ENCODE data around the gene RGR.

Gene RGR

DNA sequence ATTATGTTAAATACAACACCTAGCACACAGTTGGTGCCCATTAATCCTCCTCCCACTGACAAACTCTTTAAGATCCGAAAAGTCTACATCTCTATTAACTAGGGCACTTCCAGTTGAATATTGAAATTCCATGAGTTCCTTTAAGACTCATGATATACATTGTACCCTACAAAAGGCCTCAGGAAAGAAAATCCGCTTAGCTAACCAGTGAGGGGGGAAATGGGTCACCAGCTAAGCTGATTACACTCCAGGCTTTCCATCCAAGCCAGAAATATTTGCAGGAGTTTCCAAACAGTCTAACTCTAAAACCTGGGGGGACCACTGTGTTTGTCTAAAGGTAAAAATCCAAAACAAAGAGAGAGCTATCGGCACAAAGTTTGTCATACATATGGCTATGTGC, 18.2 kb upstream of the RGR start:
- DNase-seq (ENCODE audit: low read depth), result no peak
- in situ Hi-C loops (cut with HindIII; ENCODE audit: low sequenced_read_pairs), result no loop called here
- H3K4me3 ChIP-seq (ENCODE audit: low read depth, low read length), result no peak overlapping the region
- TF ChIP-seq, protein P1, sequence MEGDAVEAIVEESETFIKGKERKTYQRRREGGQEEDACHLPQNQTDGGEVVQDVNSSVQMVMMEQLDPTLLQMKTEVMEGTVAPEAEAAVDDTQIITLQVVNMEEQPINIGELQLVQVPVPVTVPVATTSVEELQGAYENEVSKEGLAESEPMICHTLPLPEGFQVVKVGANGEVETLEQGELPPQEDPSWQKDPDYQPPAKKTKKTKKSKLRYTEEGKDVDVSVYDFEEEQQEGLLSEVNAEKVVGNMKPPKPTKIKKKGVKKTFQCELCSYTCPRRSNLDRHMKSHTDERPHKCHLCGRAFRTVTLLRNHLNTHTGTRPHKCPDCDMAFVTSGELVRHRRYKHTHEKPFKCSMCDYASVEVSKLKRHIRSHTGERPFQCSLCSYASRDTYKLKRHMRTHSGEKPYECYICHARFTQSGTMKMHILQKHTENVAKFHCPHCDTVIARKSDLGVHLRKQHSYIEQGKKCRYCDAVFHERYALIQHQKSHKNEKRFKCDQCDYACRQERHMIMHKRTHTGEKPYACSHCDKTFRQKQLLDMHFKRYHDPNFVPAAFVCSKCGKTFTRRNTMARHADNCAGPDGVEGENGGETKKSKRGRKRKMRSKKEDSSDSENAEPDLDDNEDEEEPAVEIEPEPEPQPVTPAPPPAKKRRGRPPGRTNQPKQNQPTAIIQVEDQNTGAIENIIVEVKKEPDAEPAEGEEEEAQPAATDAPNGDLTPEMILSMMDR (IDR thresholded peaks at IDR 0.05; ENCODE audit: low read depth, low read length, missing control alignments), result no peak

DNA sequence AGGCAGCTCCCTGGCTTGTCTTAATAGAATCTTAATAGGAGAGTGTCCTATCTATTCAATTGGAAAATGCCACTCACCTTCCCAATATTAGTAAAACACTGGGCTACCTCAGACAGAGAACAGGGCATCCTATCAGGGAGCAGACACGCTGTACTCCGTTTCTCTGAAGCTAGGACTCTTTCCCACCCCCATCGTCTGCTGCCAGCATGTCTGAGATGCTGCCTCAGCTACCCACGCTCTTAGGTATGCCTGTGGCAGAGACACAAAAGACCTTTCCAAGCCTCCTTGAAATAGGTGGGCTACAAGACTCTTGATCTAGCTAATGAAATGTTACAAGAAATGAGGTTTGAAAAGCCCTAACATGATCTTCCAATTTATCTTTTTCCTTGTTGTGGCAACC, 17.0 kb upstream of the RGR start:
- H3K4me3 ChIP-seq (ENCODE audit: low read depth, low read length), result no peak overlapping the region
- no peak for DNase-seq (ENCODE audit: low read depth)
- in situ Hi-C loops (cut with HindIII; ENCODE audit: low sequenced_read_pairs), result no loop called here
- TF ChIP-seq, protein P1 (IDR thresholded peaks at IDR 0.05; ENCODE audit: low read depth, low read length, missing control alignments), result no peak

DNA sequence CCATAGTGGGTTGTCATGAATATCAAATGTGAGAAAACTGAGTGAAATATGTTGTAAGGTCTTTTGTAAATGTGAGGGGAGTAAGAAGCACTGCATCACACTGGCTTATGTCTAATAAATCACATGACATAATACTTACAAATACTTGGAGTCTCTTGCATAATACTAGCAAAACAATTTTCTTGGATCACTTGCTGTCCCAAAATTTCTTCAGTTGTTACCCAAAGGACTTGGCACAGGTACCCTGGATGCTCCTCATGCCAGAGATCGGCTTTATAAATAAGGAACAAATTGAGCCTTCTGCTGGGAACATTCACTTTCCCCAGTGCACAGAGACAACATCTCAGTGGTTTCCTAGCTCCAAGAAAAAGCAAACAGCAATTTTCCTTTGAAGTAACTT, 14.5 kb upstream of the RGR start:
- in situ Hi-C loops (cut with HindIII; ENCODE audit: low sequenced_read_pairs), result no loop called here
- DNase-seq (ENCODE audit: low read depth), result no peak
- TF ChIP-seq, protein P1 (IDR thresholded peaks at IDR 0.05; ENCODE audit: low read depth, low read length, missing control alignments), result no peak
- no peak overlapping the region for H3K4me3 ChIP-seq (ENCODE audit: low read depth, low read length)

DNA sequence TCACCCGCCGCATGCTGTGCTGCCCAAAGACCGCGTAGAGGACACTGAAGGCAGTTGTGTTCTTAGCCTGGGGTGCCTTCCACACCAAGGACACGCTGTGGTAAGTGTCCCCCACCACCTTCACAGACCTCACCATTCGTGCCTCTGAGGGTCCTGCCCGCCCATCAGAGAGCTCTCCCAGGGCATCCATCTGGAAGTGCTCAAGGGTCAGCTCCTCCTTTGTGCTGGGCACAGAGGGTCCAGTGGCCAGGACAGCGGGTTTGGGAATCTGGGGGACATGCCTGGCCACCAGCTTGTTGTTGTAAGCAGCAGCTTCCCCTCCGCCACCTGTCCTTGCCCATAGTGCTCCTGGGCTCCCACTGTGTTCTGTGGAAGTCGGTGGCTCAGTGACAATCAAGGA, 12.5 kb upstream of the RGR start:
- no peak for DNase-seq (ENCODE audit: low read depth)
- in situ Hi-C loops (cut with HindIII; ENCODE audit: low sequenced_read_pairs), result no loop called here
- no peak overlapping the region for H3K4me3 ChIP-seq (ENCODE audit: low read depth, low read length)
- TF ChIP-seq, protein P1 (IDR thresholded peaks at IDR 0.05; ENCODE audit: low read depth, low read length, missing control alignments), result no peak

DNA sequence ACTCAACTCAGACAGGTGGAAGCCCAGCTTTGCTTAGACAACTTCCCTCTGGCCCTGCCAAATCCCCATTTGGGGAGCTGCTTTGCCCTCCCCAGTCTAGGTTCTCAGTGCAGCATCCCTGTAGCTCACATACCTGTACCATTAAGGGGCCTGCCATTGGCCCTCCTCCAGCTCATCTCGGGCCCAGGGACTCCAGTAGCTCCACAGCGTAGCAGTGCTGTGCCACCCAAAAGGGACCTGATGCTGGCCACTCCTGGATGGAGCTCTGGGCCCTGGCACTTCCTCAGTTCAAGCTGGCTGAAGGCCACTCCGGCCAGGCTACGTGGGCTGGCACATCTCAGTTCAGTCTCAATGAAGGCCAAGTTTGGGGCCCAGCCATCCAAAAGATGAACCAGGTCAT, 10.9 kb upstream of the RGR start:
- H3K4me3 ChIP-seq (ENCODE audit: low read depth, low read length), result no peak overlapping the region
- TF ChIP-seq, protein P1 (IDR thresholded peaks at IDR 0.05; ENCODE audit: low read depth, low read length, missing control alignments), result no peak
- no peak for DNase-seq (ENCODE audit: low read depth)
- in situ Hi-C loops (cut with HindIII; ENCODE audit: low sequenced_read_pairs), result no loop called here

DNA sequence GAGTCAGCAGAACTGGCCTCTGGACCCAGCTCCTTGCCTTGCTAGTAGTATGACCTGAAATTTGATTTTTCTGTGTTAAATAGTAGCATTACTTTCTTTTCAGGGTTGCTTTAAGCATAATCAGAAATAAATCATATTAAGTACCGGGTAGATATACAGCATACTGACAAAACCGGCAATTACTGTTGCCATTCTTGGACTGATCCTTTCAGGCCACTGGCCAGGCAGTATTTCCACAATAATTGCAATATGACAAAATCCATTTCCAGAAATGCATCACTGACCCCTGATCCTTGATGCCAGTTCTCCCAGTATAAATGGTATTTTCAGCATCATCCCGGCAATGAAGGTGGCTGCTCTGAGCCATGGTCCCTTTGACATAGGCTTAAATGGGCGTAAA, 10.4 kb upstream of the RGR start:
- H3K4me3 ChIP-seq (ENCODE audit: low read depth, low read length), result no peak overlapping the region
- in situ Hi-C loops (cut with HindIII; ENCODE audit: low sequenced_read_pairs), result no loop called here
- TF ChIP-seq, protein P1 (IDR thresholded peaks at IDR 0.05; ENCODE audit: low read depth, low read length, missing control alignments), result no peak
- no peak for DNase-seq (ENCODE audit: low read depth)

DNA sequence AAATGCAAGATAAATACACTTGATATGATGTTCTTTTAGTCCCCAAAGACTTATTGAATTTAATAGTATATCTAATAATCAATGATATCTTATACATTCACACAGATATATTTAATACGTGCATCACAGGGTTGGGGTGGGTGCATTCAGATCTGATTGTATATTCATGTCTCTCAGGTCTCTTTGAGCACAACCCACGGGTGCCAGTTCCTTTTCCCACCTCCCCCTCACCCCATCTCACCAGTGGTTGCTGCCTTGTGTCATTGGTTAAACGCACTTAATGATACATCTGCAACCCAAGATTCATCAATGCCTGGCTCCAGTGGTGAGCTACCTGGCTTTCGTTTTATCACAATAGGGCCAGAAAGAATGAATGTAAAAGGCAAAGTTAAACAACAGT, 9.8 kb upstream of the RGR start:
- H3K4me3 ChIP-seq (ENCODE audit: low read depth, low read length), result no peak overlapping the region
- TF ChIP-seq, protein P1 (IDR thresholded peaks at IDR 0.05; ENCODE audit: low read depth, low read length, missing control alignments), result no peak
- in situ Hi-C loops (cut with HindIII; ENCODE audit: low sequenced_read_pairs), result no loop called here
- DNase-seq (ENCODE audit: low read depth), result no peak

All from astrocyte of the cerebellum (primary cell).